Muscle layer of duodenum (tissue), 2 donors: ENCODE results near the gene BARX2.

ENCODE experiments used
- H3K27ac ChIP-seq: one replicate; pipeline ENCODE4 v1.7.0; 2013; ENCODE audit warnings: mild to moderate bottlenecking, low read length
- H3K27me3 ChIP-seq: one replicate; pipeline ENCODE4 v1.7.0; 2013; ENCODE audit warnings: low read depth, mild to moderate bottlenecking, control low read depth, low read length
- H3K36me3 ChIP-seq, 2 donors: one replicate each; pipeline ENCODE4 v1.7.0; 2013; ENCODE audit warnings: low read length in 2 of 2, control low read depth in 1 of 2, mild to moderate bottlenecking in 1 of 2; ENCODE audit not compliant: insufficient read depth in 2 of 2, control insufficient read depth in 1 of 2
- H3K4me1 ChIP-seq, 2 donors: one replicate each; pipeline ENCODE4 v1.7.0; 2013; ENCODE audit warnings: low read length in 2 of 2, mild to moderate bottlenecking in 2 of 2, control low read depth in 1 of 2, moderate library complexity in 1 of 2; ENCODE audit not compliant: insufficient read depth in 2 of 2, control insufficient read depth in 1 of 2
- H3K4me3 ChIP-seq, 2 donors: one replicate each; pipeline ENCODE4 v1.7.0; 2013; ENCODE audit warnings: low read length in 2 of 2, low read depth in 1 of 2, mild to moderate bottlenecking in 1 of 2
- H3K9me3 ChIP-seq, 2 donors: one replicate each; pipeline ENCODE4 v1.7.0; 2013; ENCODE audit warnings: low read length in 2 of 2, control low read depth in 1 of 2, mild to moderate bottlenecking in 1 of 2; ENCODE audit not compliant: control insufficient read depth in 1 of 2
- donor health status: healthy.

BARX2 gene

GRCh38 chr11:129484068-129484467 is 108.4 kb downstream of the BARX2 start:
- Histone ChIP-seq H3K36me3 (no peaks in the 10 kb centered on the region), H3K4me3 (no peak overlapping the region), H3K27ac (no peak overlapping the region)

GRCh38 chr11:129489249-129489648 is 113.6 kb downstream of the BARX2 start:
- no peaks in the 10 kb centered on the region for H3K4me1 ChIP-seq
- no peaks in the 10 kb centered on the region for H3K36me3 ChIP-seq
- H3K27me3 ChIP-seq, result no peaks in the 10 kb centered on the region
- H3K9me3 ChIP-seq, result no peaks in the 10 kb centered on the region
- no peak overlapping the region for H3K27ac ChIP-seq
- H3K4me3 ChIP-seq, result no peak overlapping the region

More at GRCh38 chr11:129484068-129484467, 108.4 kb downstream of the BARX2 start:
- Histone ChIP-seq H3K27me3 (no peaks in the 10 kb centered on the region), H3K9me3 (no peaks in the 10 kb centered on the region), H3K4me1 (no peaks in the 10 kb centered on the region)

GRCh38 chr11:129490004-129490403 is 114.4 kb downstream of the BARX2 start:
- no peak overlapping the region for H3K27ac ChIP-seq
- H3K27me3 ChIP-seq, result no peaks in the 10 kb centered on the region

GRCh38 chr11:129493746-129494145 is 118.1 kb downstream of the BARX2 start:
- no peaks in the 10 kb centered on the region for H3K9me3 ChIP-seq
- H3K4me3 ChIP-seq, result no peak overlapping the region
- no peaks in the 10 kb centered on the region for H3K4me1 ChIP-seq
- no peak overlapping the region for H3K27ac ChIP-seq
- H3K27me3 ChIP-seq, result no peaks in the 10 kb centered on the region
- no peaks in the 10 kb centered on the region for H3K36me3 ChIP-seq

More at GRCh38 chr11:129490004-129490403, 114.4 kb downstream of the BARX2 start:
- Histone ChIP-seq H3K4me1 (no peaks in the 10 kb centered on the region), H3K9me3 (no peaks in the 10 kb centered on the region), H3K36me3 (no peaks in the 10 kb centered on the region), H3K4me3 (no peak overlapping the region)
